Measurements from ENCODE around the gene SLC25A52. TPM values are rescaled to one million over a fixed set of nuclear protein-coding genes. Genes with fewer than 3 reads are reported as not detected.

The SLC25A52 gene
- total RNA-seq, 2 experiments from 2014 or later, result not detected

- Mint-ChIP-seq H3K27ac (no peak overlapping the region), H3K4me1 (peaks cover 3% of the 10 kb centered on the region), H3K4me3 (no peak overlapping the region), H3K27me3 (peaks cover 35% of the 10 kb centered on the region), H3K9me3 (peaks cover 8% of the 10 kb centered on the region), H3K36me3 (no peaks in the 10 kb centered on the region)
- no peak for DNase-seq
Measured at GRCh38 chr18:31723639-31723989, 37.1 kb downstream of the SLC25A52 start.

GRCh38 chr18:31722369-31722957, 38.2 kb downstream of the SLC25A52 start:
- Mint-ChIP-seq H3K27ac (no peak overlapping the region), H3K4me3 (no peak overlapping the region), H3K36me3 (no peaks in the 10 kb centered on the region), H3K27me3 (peaks cover 29% of the 10 kb centered on the region), H3K9me3 (peaks cover 8% of the 10 kb centered on the region), H3K4me1 (peaks cover 3% of the 10 kb centered on the region)
- peak; percentile 67 for DNase-seq

- Mint-ChIP-seq H3K4me3 (no peak overlapping the region), H3K4me1 (peaks cover 3% of the 10 kb centered on the region), H3K9me3 (peaks cover 8% of the 10 kb centered on the region), H3K27ac (no peak overlapping the region), H3K27me3 (peaks cover 27% of the 10 kb centered on the region), H3K36me3 (no peaks in the 10 kb centered on the region)
- no peak for DNase-seq
Measured at GRCh38 chr18:31721601-31722000, 39.1 kb downstream of the SLC25A52 start.

- H3K27me3 Mint-ChIP-seq, result peaks cover 27% of the 10 kb centered on the region
- no peaks in the 10 kb centered on the region for H3K36me3 Mint-ChIP-seq
- H3K27ac Mint-ChIP-seq, result no peak overlapping the region
- peaks cover 8% of the 10 kb centered on the region for H3K9me3 Mint-ChIP-seq
- peaks cover 3% of the 10 kb centered on the region for H3K4me1 Mint-ChIP-seq
- no peak overlapping the region for H3K4me3 Mint-ChIP-seq
- no peak for DNase-seq
Measured at GRCh38 chr18:31720867-31721266, 39.8 kb downstream of the SLC25A52 start.

GRCh38 chr18:31719363-31720006, 41.2 kb downstream of the SLC25A52 start:
- no peak for DNase-seq
- H3K9me3 Mint-ChIP-seq, result peaks cover 8% of the 10 kb centered on the region
- H3K27me3 Mint-ChIP-seq, result peaks cover 18% of the 10 kb centered on the region
- no peaks in the 10 kb centered on the region for H3K36me3 Mint-ChIP-seq
- no peak overlapping the region for H3K4me3 Mint-ChIP-seq
- H3K4me1 Mint-ChIP-seq, result peaks cover under 1% of the 10 kb centered on the region
- H3K27ac Mint-ChIP-seq, result no peak overlapping the region

- Mint-ChIP-seq H3K36me3 (no peaks in the 10 kb centered on the region), H3K27me3 (peaks cover 8% of the 10 kb centered on the region), H3K4me1 (no peaks in the 10 kb centered on the region), H3K4me3 (no peak overlapping the region), H3K9me3 (peaks cover 8% of the 10 kb centered on the region), H3K27ac (no peak overlapping the region)
- no peak for DNase-seq
Measured at GRCh38 chr18:31718386-31718785, 42.3 kb downstream of the SLC25A52 start.

GRCh38 chr18:31716362-31716761, 44.3 kb downstream of the SLC25A52 start:
- Mint-ChIP-seq H3K4me1 (no peaks in the 10 kb centered on the region), H3K27me3 (no peaks in the 10 kb centered on the region), H3K36me3 (no peaks in the 10 kb centered on the region), H3K27ac (no peak overlapping the region), H3K9me3 (peaks cover 8% of the 10 kb centered on the region), H3K4me3 (no peak overlapping the region)
- no peak for DNase-seq

GRCh38 chr18:31711365-31712172, 49.1 kb downstream of the SLC25A52 start:
- no peak overlapping the region for H3K27ac Mint-ChIP-seq
- H3K27me3 Mint-ChIP-seq, result no peaks in the 10 kb centered on the region

GRCh38 chr18:31710826-31711225, 49.9 kb downstream of the SLC25A52 start:
- Mint-ChIP-seq H3K27me3 (peaks cover under 1% of the 10 kb centered on the region), H3K27ac (no peak overlapping the region)
- DNase-seq, result no peak

More at GRCh38 chr18:31711365-31712172, 49.1 kb downstream of the SLC25A52 start:
- Mint-ChIP-seq H3K4me1 (no peaks in the 10 kb centered on the region), H3K36me3 (no peaks in the 10 kb centered on the region), H3K4me3 (no peak overlapping the region), H3K9me3 (peaks cover 4% of the 10 kb centered on the region)
- DNase-seq, result no peak

More at GRCh38 chr18:31710826-31711225, 49.9 kb downstream of the SLC25A52 start:
- Mint-ChIP-seq H3K9me3 (peaks cover 4% of the 10 kb centered on the region), H3K36me3 (no peaks in the 10 kb centered on the region), H3K4me1 (no peaks in the 10 kb centered on the region), H3K4me3 (no peak overlapping the region)

Other genes with a start within 250 kb of the SLC25A52 start
- not detected for gene TTR, start 169.0 kb downstream of the SLC25A52 start, total RNA-seq
- 1 to 10 TPM; 3.1 to 3.2 TPM for gene B4GALT6, start 76.3 kb downstream of the SLC25A52 start, total RNA-seq
- 10 to 100 TPM; 24.3 to 25.0 TPM for gene TRAPPC8, start 182.2 kb upstream of the SLC25A52 start, total RNA-seq

Data from activated naive CD8-positive, alpha-beta T cell treated with anti-CD3 and anti-CD28 coated beads for 36 hours (primary cell).